K562 (cell line): ENCODE measurements around the gene C3orf52. TPM values are rescaled to one million over a fixed set of nuclear protein-coding genes. Genes with fewer than 3 reads are reported as not detected.

Source experiments
- ATAC-seq: fragments of 200-7000 bp; cut with Tn5 transposase; 3 replicates; pipeline ENCODE4 v1.9.1; 2020; ENCODE audit warnings: moderate library complexity
- BruUV-seq: library from RNA; stranded (reverse); fragments of 400-500 nt; replicated peaks from 2 replicates; lab custom pipeline; 2021; lab: Mats Ljungman, UMichigan
- CTCF ChIA-PET: fragments of 300-600 bp; formaldehyde crosslinking; extraction: SDS; loops from one replicate; lab custom pipeline; 2021; ENCODE audit warnings: low intra/inter-chr PET ratio; lab: Yijun Ruan, JAX
- POLR2A ChIA-PET: fragments of 300-600, 350-650 bp; sonication (Branson Sonifier 250); formaldehyde crosslinking; extraction: SDS; loops from one replicate; lab custom pipeline; 2021; ENCODE audit warnings: antibody characterized with exemption, inconsistent platforms; lab: Yijun Ruan, JAX
- DNase-seq, 4 experiments: peaks; one replicate each; pipeline versions ENCODE4 v3.0.0 to v3.0.0-alpha.2; 2011 to 2018; ENCODE audit warnings: low spot score in 3 of 4, mixed read lengths in 3 of 4; ENCODE audit errors: extremely low read depth in 1 of 4
- FAIRE-seq: peaks from 2 replicates; lab custom pipeline; 2011; peaks lifted over from hg19 to GRCh38; lab: Jason Lieb, UNC
- H2AFZ ChIP-seq: 2 replicates; pipeline ENCODE4 v1.6.0; 2011; ENCODE audit warnings: low read depth, low read length, control low read depth, inconsistent platforms
- H3K27ac ChIP-seq: fragments of 200-600 bp; 3 replicates; pipeline ENCODE4 v1.8.0; 2011; ENCODE audit warnings: low read depth, mild to moderate bottlenecking, control low read depth, inconsistent platforms, low read length, moderate library complexity, mixed read lengths; ENCODE audit errors: extremely low read depth
- H3K27me3 ChIP-seq, 2 experiments: fragments of 300-600 bp in 1 of 2; 2 replicates in 1 of 2; 3 replicates in 1 of 2; pipeline versions ENCODE4 v1.6.0 to v1.8.0; 2011; ENCODE audit warnings: inconsistent platforms in 2 of 2, low read length in 2 of 2, mild to moderate bottlenecking in 1 of 2, mixed read lengths in 1 of 2, moderate library complexity in 1 of 2; ENCODE audit not compliant: control insufficient read depth in 2 of 2, insufficient read depth in 2 of 2
- H3K36me3 ChIP-seq: fragments of 300-600 bp; 3 replicates; pipeline ENCODE4 v1.8.0; 2011; ENCODE audit warnings: mild to moderate bottlenecking, low read length, inconsistent platforms; ENCODE audit not compliant: control insufficient read depth, insufficient read depth
- H3K4me1 ChIP-seq, 2 experiments: fragments of 200-600 bp in 1 of 2; replicated peaks in 1 of 2; 2 replicates in 1 of 2; 3 replicates in 1 of 2; pipeline versions ENCODE4 v1.5.1 to v1.8.0; 2011; ENCODE audit warnings: inconsistent platforms in 2 of 2, low read length in 2 of 2, mild to moderate bottlenecking in 1 of 2, mixed read lengths in 1 of 2, moderate library complexity in 1 of 2; ENCODE audit not compliant: control insufficient read depth in 2 of 2, insufficient read depth in 2 of 2
- H3K4me2 ChIP-seq: 2 replicates; pipeline ENCODE4 v1.6.1; 2011; ENCODE audit warnings: low read length, control low read depth, inconsistent platforms, mixed read lengths; ENCODE audit not compliant: insufficient read depth
- H3K4me3 ChIP-seq: fragments of 200-600 bp; sonication (generic), shearing (Covaris generic); 2 replicates; pipeline ENCODE4 v1.5.1; 2016; ENCODE audit warnings: control low read depth, inconsistent platforms
- H3K79me2 ChIP-seq: fragments of 200-600 bp; 3 replicates; pipeline ENCODE4 v1.8.0; 2011; ENCODE audit warnings: low read length, inconsistent platforms; ENCODE audit not compliant: control insufficient read depth, insufficient read depth
- H3K9ac ChIP-seq, 2 experiments: 2 replicates each; pipeline versions ENCODE4 v1.6.0 to v1.6.1; 2011; ENCODE audit warnings: low read depth in 2 of 2, low read length in 2 of 2, control low read depth in 1 of 2, inconsistent platforms in 1 of 2, mild to moderate bottlenecking in 1 of 2, mixed read lengths in 1 of 2; ENCODE audit not compliant: insufficient read depth in 1 of 2
- H3K9me1 ChIP-seq: one replicate; pipeline ENCODE4 v1.6.0; 2011; ENCODE audit warnings: inconsistent platforms, mild to moderate bottlenecking, low read length, moderate library complexity; ENCODE audit not compliant: control insufficient read depth, insufficient read depth
- H3K9me3 ChIP-seq: replicated peaks from 2 replicates; pipeline ENCODE4 v1.5.1; 2011; ENCODE audit warnings: low read depth, low read length, inconsistent platforms; ENCODE audit not compliant: control insufficient read depth, insufficient read depth
- H4K20me1 ChIP-seq: replicated peaks from 2 replicates; pipeline ENCODE4 v1.6.1; 2011; ENCODE audit warnings: low read length, inconsistent platforms, mixed read lengths; ENCODE audit not compliant: control insufficient read depth, insufficient read depth
- HCFC1 ChIP-seq: IDR thresholded peaks from 2 replicates; pipeline ENCODE4 v1.6.1; 2012; ENCODE audit warnings: low read depth, low read length, improper control_type of control experiment
- HOXB6 ChIP-seq: fragments of 250-450 bp; sonication (Bioruptor Pico); IDR thresholded peaks from 2 replicates; pipeline ENCODE4 v1.5.1; 2022; ENCODE audit warnings: mild to moderate bottlenecking, borderline replicate concordance
- PTRF ChIP-seq: fragments of 450-650 bp; IDR thresholded peaks from 2 replicates; pipeline ENCODE4 v1.6.1; 2016; ENCODE audit warnings: mild to moderate bottlenecking, missing genetic modification characterization, missing compliant biosample characterization
- SIN3A ChIP-seq, 2 experiments: fragments of 150-350 bp in 1 of 2; IDR thresholded peaks; 2 replicates each; pipeline ENCODE4 v1.6.1; 2011 to 2016; ENCODE audit warnings: borderline replicate concordance in 2 of 2, low read depth in 2 of 2, low read length in 2 of 2, mild to moderate bottlenecking in 2 of 2, moderate library complexity in 2 of 2; ENCODE audit not compliant: control insufficient read depth in 1 of 2
- SMAD2 ChIP-seq: fragments of 150-350 bp; IDR thresholded peaks from 2 replicates; pipeline ENCODE4 v1.6.1; 2014; ENCODE audit warnings: low read depth, mild to moderate bottlenecking, low read length
- SMARCB1 ChIP-seq: IDR thresholded peaks from 2 replicates; pipeline ENCODE4 v1.6.1; 2011; ENCODE audit warnings: improper control_type of control experiment, low read depth; ENCODE audit not compliant: insufficient read length
- SMARCC2 ChIP-seq: fragments of 450-650 bp; IDR thresholded peaks from 2 replicates; pipeline ENCODE4 v1.6.1; 2017; ENCODE audit warnings: antibody characterized with exemption, moderate library complexity, mild to moderate bottlenecking, low read depth
- TEAD2 ChIP-seq: fragments of 450-650 bp; IDR thresholded peaks from 2 replicates; pipeline ENCODE4 v1.6.1; 2016; ENCODE audit warnings: missing genetic modification characterization, control low read depth, missing compliant biosample characterization
- ZNF644 ChIP-seq: fragments of 200-800 bp; sonication (Bioruptor generic); IDR thresholded peaks from 2 replicates; pipeline ENCODE4 v1.6.1; 2016; ENCODE audit warnings: low read depth, missing genetic modification characterization, missing compliant biosample characterization
- WGBS: fragments of 100-300 bp; shearing (Covaris generic); methylation state at CpG from one replicate; pipeline ENCODE4 v1.1.6; 2016; ENCODE audit warnings: low coverage, mixed read lengths; ENCODE audit not compliant: insufficient coverage; ENCODE audit errors: missing lambda C conversion rate; 5-methylcytosine and 5-hydroxymethylcytosine counted together
- in situ Hi-C: fragments of 300-500 bp; cut with MboI; formaldehyde crosslinking; loops from 4 replicates; pipeline ENCODE4 v1.15.0; 2018; ENCODE audit warnings: inconsistent platforms, mixed read lengths
- intact Hi-C: fragments of 100-400 bp; cut with micrococcal nuclease; formaldehyde crosslinking; loops from 2 replicates; pipeline ENCODE4 v1.14.2; 2022
- polyA plus RNA-seq, 8 experiments: library from polyadenylated mRNA; depleted of rRNA in 4 of 8; stranded (reverse) in 5 of 8; unstranded in 3 of 8; fragments of >200 nt; fragmentation: Nextera tagmentation in 2 of 8; fragmentation: Illumina TruSeq in 1 of 8; extraction: Ambion mirVana in 2 of 8; extraction: Trizol in 1 of 8; gene quantifications; 2 replicates each; pipeline versions ENCODE4 v1.2.1 to v1.2.3, GENCODE V29; 2011 to 2014; ENCODE audit warnings: inconsistent platforms in 1 of 8, missing spikeins in 1 of 8
- total RNA-seq, 7 experiments: library from RNA; depleted of rRNA in 6 of 7; stranded (reverse); fragments of >200 nt in 6 of 7; fragmentation: Illumina TruSeq in 2 of 7; extraction: Trizol in 2 of 7; gene quantifications; 2 replicates each; pipeline versions ENCODE4 v1.2.1 to v1.2.3, GENCODE V29; 2011 to 2021; ENCODE audit warnings: low replicate concordance in 1 of 7
- TF ChIP-seq, protein P1 (sequence below): fragments of 450-650 bp; IDR thresholded peaks from 2 replicates; pipeline ENCODE4 v1.6.1; 2016
- TF ChIP-seq, protein P2 (sequence below), 2 experiments: fragments of 450-650 bp in 1 of 2; sonication (generic) in 1 of 2; formaldehyde crosslinking in 1 of 2; IDR thresholded peaks in 1 of 2; conservative IDR thresholded peaks in 1 of 2; 2 replicates each; pipeline versions ENCODE4 v1.6.1 to v1.8.1; 2016 to 2023; ENCODE audit warnings: mild to moderate bottlenecking in 2 of 2, moderate library complexity in 2 of 2, inconsistent platforms in 1 of 2, missing genetic modification reagents in 1 of 2
- TF ChIP-seq, protein P3 (sequence below): fragments of 250-450 bp; sonication (Bioruptor Pico); IDR thresholded peaks from 2 replicates; pipeline ENCODE4 v1.8.0; 2022; ENCODE audit warnings: moderate library complexity, mild to moderate bottlenecking, inconsistent platforms

Gene C3orf52
- total and polyA plus RNA-seq, 9 of the 15 experiments (the other 6 are each of a cell fraction or from before 2014, with no cell fraction given), result 2.8 to 6.1 (median 3.8) TPM

DNA sequence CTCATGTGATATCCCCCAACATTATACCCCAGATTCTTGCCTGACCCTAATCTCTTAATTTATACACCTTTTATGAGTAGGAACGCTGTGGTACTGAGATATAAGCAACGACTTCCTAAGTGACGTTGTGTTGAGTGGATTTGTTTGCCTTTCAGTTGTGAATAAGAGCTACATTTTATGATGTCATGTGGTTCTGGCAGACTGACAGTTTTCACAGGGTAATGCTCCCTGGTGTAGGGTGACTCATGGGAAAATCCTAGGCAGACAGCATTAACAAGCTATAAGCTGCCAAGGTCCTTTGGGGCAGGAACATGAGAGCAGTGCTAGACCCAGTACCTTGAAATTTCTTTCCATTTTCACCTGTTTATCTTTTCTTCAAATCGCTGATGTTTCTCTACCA lies 11.2 kb downstream of the C3orf52 start (continued):
- TF ChIP-seq, protein P1, sequence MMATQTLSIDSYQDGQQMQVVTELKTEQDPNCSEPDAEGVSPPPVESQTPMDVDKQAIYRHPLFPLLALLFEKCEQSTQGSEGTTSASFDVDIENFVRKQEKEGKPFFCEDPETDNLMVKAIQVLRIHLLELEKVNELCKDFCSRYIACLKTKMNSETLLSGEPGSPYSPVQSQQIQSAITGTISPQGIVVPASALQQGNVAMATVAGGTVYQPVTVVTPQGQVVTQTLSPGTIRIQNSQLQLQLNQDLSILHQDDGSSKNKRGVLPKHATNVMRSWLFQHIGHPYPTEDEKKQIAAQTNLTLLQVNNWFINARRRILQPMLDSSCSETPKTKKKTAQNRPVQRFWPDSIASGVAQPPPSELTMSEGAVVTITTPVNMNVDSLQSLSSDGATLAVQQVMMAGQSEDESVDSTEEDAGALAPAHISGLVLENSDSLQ, result peak; percentile 52
- TF ChIP-seq SMARCB1 (no peak), PTRF (tag) (no peak), HCFC1 (no peak), TEAD2 (tag) (no peak), ZNF644 (tag) (no peak), HOXB6 (CRISPR knock-in tag) (no peak), SMARCC2 (no peak), SMAD2 (no peak)
- TF ChIP-seq, protein P2, sequence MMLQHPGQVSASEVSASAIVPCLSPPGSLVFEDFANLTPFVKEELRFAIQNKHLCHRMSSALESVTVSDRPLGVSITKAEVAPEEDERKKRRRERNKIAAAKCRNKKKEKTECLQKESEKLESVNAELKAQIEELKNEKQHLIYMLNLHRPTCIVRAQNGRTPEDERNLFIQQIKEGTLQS (IDR thresholded peaks at IDR 0.05), result peak; percentile 69
- TF ChIP-seq, protein P2 (CRISPR knock-in tag; conservative IDR thresholded peaks at IDR 0.05), result no peak

DNA sequence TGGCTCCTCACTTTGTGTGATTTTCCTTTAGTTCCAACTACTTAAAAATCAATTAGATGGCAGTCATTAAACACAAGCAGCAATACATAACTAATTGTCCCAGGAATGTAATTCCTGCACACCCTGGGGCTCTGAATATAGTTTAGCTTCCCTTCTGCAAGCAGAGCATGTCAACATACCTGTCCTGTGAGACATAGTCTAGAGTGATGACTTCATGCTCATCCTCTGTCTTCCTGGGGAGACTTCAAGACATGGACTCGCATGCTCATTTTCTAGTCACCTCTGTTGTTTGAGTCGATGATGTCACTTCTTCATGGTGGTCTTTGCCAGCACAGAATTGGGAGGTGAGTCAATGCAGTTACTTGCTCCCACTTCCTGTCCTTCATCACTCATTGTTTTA lies 15.7 kb downstream of the C3orf52 start:
- CTCF ChIA-PET, result no interaction called here
- no peaks in the 10 kb centered on the region for H3K36me3 ChIP-seq
- H3K4me2 ChIP-seq, result no peak overlapping the region
- H4K20me1 ChIP-seq, result no peaks in the 10 kb centered on the region
- TF ChIP-seq SIN3A (IDR thresholded peaks at IDR 0.05; ENCODE audit: borderline replicate concordance in 2 of 2, control insufficient read depth in 1 of 2, low read depth in 2 of 2, low read length in 2 of 2), result no peak
- no peak for TF ChIP-seq HOXB6 (CRISPR knock-in tag)
- TF ChIP-seq, protein P3, sequence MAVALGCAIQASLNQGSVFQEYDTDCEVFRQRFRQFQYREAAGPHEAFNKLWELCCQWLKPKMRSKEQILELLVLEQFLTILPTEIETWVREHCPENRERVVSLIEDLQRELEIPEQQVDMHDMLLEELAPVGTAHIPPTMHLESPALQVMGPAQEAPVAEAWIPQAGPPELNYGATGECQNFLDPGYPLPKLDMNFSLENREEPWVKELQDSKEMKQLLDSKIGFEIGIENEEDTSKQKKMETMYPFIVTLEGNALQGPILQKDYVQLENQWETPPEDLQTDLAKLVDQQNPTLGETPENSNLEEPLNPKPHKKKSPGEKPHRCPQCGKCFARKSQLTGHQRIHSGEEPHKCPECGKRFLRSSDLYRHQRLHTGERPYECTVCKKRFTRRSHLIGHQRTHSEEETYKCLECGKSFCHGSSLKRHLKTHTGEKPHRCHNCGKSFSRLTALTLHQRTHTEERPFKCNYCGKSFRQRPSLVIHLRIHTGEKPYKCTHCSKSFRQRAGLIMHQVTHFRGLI (CRISPR knock-in tag), result no peak
- no peak overlapping the region for H2AFZ ChIP-seq
- no peaks in the 10 kb centered on the region for H3K79me2 ChIP-seq
- POLR2A ChIA-PET, result no interaction called here
- no peak overlapping the region for H3K9ac ChIP-seq
- in situ Hi-C loops, result loop anchor here (25.0 kb wide), 1 partner anchor 410 kb away; no protein-coding TSS in a partner anchor
- FAIRE-seq (no peak), ATAC-seq (no peak), DNase-seq (no peak)
- H3K27ac ChIP-seq, result no peak overlapping the region
- H3K9me3 ChIP-seq, result no peaks in the 10 kb centered on the region
- BruUV-seq, result no TSS peak
- H3K4me1 ChIP-seq, result no peaks in the 10 kb centered on the region
- WGBS, result no CpG with 5 or more reads among the region's 2 CpGs
- intact Hi-C loops, result no loop called here
- no peaks in the 10 kb centered on the region for H3K27me3 ChIP-seq
- H3K9me1 ChIP-seq, result no peaks in the 10 kb centered on the region
- no peak overlapping the region for H3K4me3 ChIP-seq
